ENCODE measurements around the gene NUP210L. TPM values are rescaled to one million over a fixed set of nuclear protein-coding genes. Genes with fewer than 3 reads are reported as not detected.

Gene NUP210L
- total RNA-seq, 3 donors from 2014 or later (not counting 1 experiment from before 2014, with no cell fraction given), result 0.13 to 0.24 (median 0.18) TPM

GRCh38 chr1:154193821-154194220, 38.9 kb upstream of the NUP210L start:
- H3K4me3 Mint-ChIP-seq, result no peak overlapping the region
- Histone ChIP-seq H3K27me3 (ENCODE audit: control insufficient read depth, insufficient read depth, low read length) (no peaks in the 10 kb centered on the region), H3K4me3 (ENCODE audit: low read length) (no peak overlapping the region), H3K4me1 (ENCODE audit: control insufficient read depth, insufficient read depth, low read length) (no peaks in the 10 kb centered on the region), H3K27ac (ENCODE audit: low read length) (no peak overlapping the region), H3K36me3 (ENCODE audit: control insufficient read depth, insufficient read depth, low read length) (no peaks in the 10 kb centered on the region), H3K9me3 (ENCODE audit: control insufficient read depth, insufficient read depth, low read length) (no peaks in the 10 kb centered on the region)
- no peaks in the 10 kb centered on the region for H3K4me1 Mint-ChIP-seq
- H3K9me3 Mint-ChIP-seq, result no peaks in the 10 kb centered on the region
- no peaks in the 10 kb centered on the region for H3K36me3 Mint-ChIP-seq
- peaks cover 14 to 34% of the 10 kb centered on the region in 2 donors for H3K27me3 Mint-ChIP-seq (ENCODE audit: low read depth in 2 of 2)
- TF ChIP-seq CTCF (IDR thresholded peaks at IDR 0.05), result no peak
- intact Hi-C loops (cut with micrococcal nuclease), result no loop called here
- WGBS (ENCODE audit: insufficient coverage), result 84% methylated on average over 8 of the region's 8 CpGs
- no peak overlapping the region for H3K27ac Mint-ChIP-seq
- ATAC-seq (no peak), DNase-seq (no peak)

- Histone ChIP-seq H3K4me3 (ENCODE audit: low read length) (no peak overlapping the region), H3K27ac (ENCODE audit: low read length) (no peak overlapping the region), H3K4me1 (ENCODE audit: control insufficient read depth, insufficient read depth, low read length) (no peaks in the 10 kb centered on the region), H3K36me3 (ENCODE audit: control insufficient read depth, insufficient read depth, low read length) (no peaks in the 10 kb centered on the region), H3K9me3 (ENCODE audit: control insufficient read depth, insufficient read depth, low read length) (no peaks in the 10 kb centered on the region), H3K27me3 (ENCODE audit: control insufficient read depth, insufficient read depth, low read length) (no peaks in the 10 kb centered on the region)
- no peak for DNase-seq
- no peaks in the 10 kb centered on the region for H3K36me3 Mint-ChIP-seq
- TF ChIP-seq CTCF (IDR thresholded peaks at IDR 0.05), result no peak
- H3K4me1 Mint-ChIP-seq, result no peaks in the 10 kb centered on the region
- ATAC-seq, result no peak
- peaks cover 14 to 34% of the 10 kb centered on the region in 2 donors for H3K27me3 Mint-ChIP-seq (ENCODE audit: low read depth in 2 of 2)
- H3K9me3 Mint-ChIP-seq, result no peaks in the 10 kb centered on the region
- no peak overlapping the region for H3K4me3 Mint-ChIP-seq
- intact Hi-C loops (cut with micrococcal nuclease), result no loop called here
- no peak overlapping the region for H3K27ac Mint-ChIP-seq
- no CpG with 5 or more reads among the region's 3 CpGs for WGBS (ENCODE audit: insufficient coverage)
Observed at GRCh38 chr1:154192476-154192875, 37.6 kb upstream of the NUP210L start.

GRCh38 chr1:154191990-154192461, 37.2 kb upstream of the NUP210L start, which contains the start of gene TPM3:
TPM3 (minus strand) TSS chr1:154192100; CDS start chr1:154192018, 82 bp downstream.
- no peak for TF ChIP-seq CTCF (IDR thresholded peaks at IDR 0.05)
- no peak within 1 kb of the TSS for H3K27ac Mint-ChIP-seq

GRCh38 chr1:154190550-154190949, 35.7 kb upstream of the NUP210L start:
- Histone ChIP-seq H3K27ac (ENCODE audit: low read length) (no peak overlapping the region), H3K4me1 (ENCODE audit: control insufficient read depth, insufficient read depth, low read length) (no peaks in the 10 kb centered on the region), H3K27me3 (ENCODE audit: control insufficient read depth, insufficient read depth, low read length) (no peaks in the 10 kb centered on the region), H3K36me3 (ENCODE audit: control insufficient read depth, insufficient read depth, low read length) (no peaks in the 10 kb centered on the region), H3K9me3 (ENCODE audit: control insufficient read depth, insufficient read depth, low read length) (no peaks in the 10 kb centered on the region), H3K4me3 (ENCODE audit: low read length) (no peak overlapping the region)
- no peak for TF ChIP-seq CTCF (IDR thresholded peaks at IDR 0.05)
- no peaks in the 10 kb centered on the region for H3K4me1 Mint-ChIP-seq
- H3K27ac Mint-ChIP-seq, result no peak overlapping the region
- no peaks in the 10 kb centered on the region for H3K36me3 Mint-ChIP-seq
- no peak overlapping the region for H3K4me3 Mint-ChIP-seq
- no peaks in the 10 kb centered on the region for H3K9me3 Mint-ChIP-seq
- no CpG with 5 or more reads among the region's 1 CpG for WGBS (ENCODE audit: insufficient coverage)
- intact Hi-C loops (cut with micrococcal nuclease), result no loop called here
- peaks cover 14 to 41% of the 10 kb centered on the region in 2 donors for H3K27me3 Mint-ChIP-seq (ENCODE audit: low read depth in 2 of 2)
- DNase-seq (no peak), ATAC-seq (no peak)

More at GRCh38 chr1:154191990-154192461, 37.2 kb upstream of the NUP210L start, which contains the start of gene TPM3:
- H3K4me3 Mint-ChIP-seq, result no peak within 1 kb of the TSS
- Histone ChIP-seq H3K27me3 (ENCODE audit: control insufficient read depth, insufficient read depth, low read length) (no peaks in the 10 kb centered on the region), H3K27ac (ENCODE audit: low read length) (no peak within 1 kb of the TSS), H3K9me3 (ENCODE audit: control insufficient read depth, insufficient read depth, low read length) (no peaks in the 10 kb centered on the region), H3K4me3 (ENCODE audit: low read length) (no peak within 1 kb of the TSS), H3K36me3 (ENCODE audit: control insufficient read depth, insufficient read depth, low read length) (no peaks in the 10 kb centered on the region), H3K4me1 (ENCODE audit: control insufficient read depth, insufficient read depth, low read length) (no peaks in the 10 kb centered on the region)
- no peaks in the 10 kb centered on the region for H3K4me1 Mint-ChIP-seq
- H3K9me3 Mint-ChIP-seq, result no peaks in the 10 kb centered on the region
- no peaks in the 10 kb centered on the region for H3K36me3 Mint-ChIP-seq
- peaks cover 14 to 36% of the 10 kb centered on the region in 2 donors for H3K27me3 Mint-ChIP-seq (ENCODE audit: low read depth in 2 of 2)
- ATAC-seq (no peak), DNase-seq (no peak)
- no CpG with 5 or more reads among the region's 1 CpG for WGBS (ENCODE audit: insufficient coverage)
- intact Hi-C loops (cut with micrococcal nuclease), result no loop called here
